ENCODE data around the gene RUNX3. TPM values are rescaled to one million over a fixed set of nuclear protein-coding genes. Genes with fewer than 3 reads are reported as not detected.

RUNX3 gene
- total RNA-seq, 1 experiment from 2014 or later: 22.6 TPM

- POLR2A ChIA-PET: no interaction called here
- H3K9me3 ChIP-seq (ENCODE audit: control insufficient read depth in 1 of 2, insufficient read depth in 1 of 2, low read depth in 1 of 2, low read length in 2 of 2): no peaks in the 10 kb centered on the region
- H3K4me2 ChIP-seq (ENCODE audit: low read length): no peak overlapping the region
- no peaks in the 10 kb centered on the region for H3K4me1 ChIP-seq (ENCODE audit: control insufficient read depth in 1 of 2, insufficient read depth in 2 of 2, low read length in 2 of 2)
- no peaks in the 10 kb centered on the region for H3K9me2 ChIP-seq (ENCODE audit: insufficient read depth)
- CTCF ChIA-PET: no interaction called here
- no peaks in the 10 kb centered on the region for H3K79me2 ChIP-seq (ENCODE audit: insufficient read depth, low read length)
- TF ChIP-seq MAX (IDR thresholded peaks at IDR 0.05) (no peak), ELF1 (IDR thresholded peaks at IDR 0.05; ENCODE audit: borderline replicate concordance, low read depth) (no peak), SP1 (IDR thresholded peaks at IDR 0.05; ENCODE audit: low read depth) (no peak), CEBPB (IDR thresholded peaks at IDR 0.05; ENCODE audit: low read depth) (no peak), ATF3 (IDR thresholded peaks at IDR 0.05) (no peak), CTCF (IDR thresholded peaks at IDR 0.05 in 2 of 3, conservative IDR thresholded peaks at IDR 0.05 in 1 of 3; ENCODE audit: borderline replicate concordance in 1 of 3, insufficient read depth in 1 of 3, low read depth in 2 of 3, low read length in 2 of 3) (no peak), SIN3A (IDR thresholded peaks at IDR 0.05; ENCODE audit: low read depth) (no peak), ZNF274 (IDR thresholded peaks at IDR 0.05; ENCODE audit: low read depth, low read length) (no peak), ZBTB33 (IDR thresholded peaks at IDR 0.05; ENCODE audit: extremely low read depth, insufficient replicate concordance, low read length) (no peak), EZH2phosphoT487 (IDR thresholded peaks at IDR 0.05; ENCODE audit: borderline replicate concordance) (no peak), SRF (IDR thresholded peaks at IDR 0.05; ENCODE audit: low read depth) (no peak), YY1 (IDR thresholded peaks at IDR 0.05; ENCODE audit: extremely low read depth, insufficient replicate concordance, low read depth, low read length) (no peak), JUND (IDR thresholded peaks at IDR 0.05) (no peak), RAD21 (IDR thresholded peaks at IDR 0.05; ENCODE audit: low read depth) (no peak)
- DNase-seq (ENCODE audit: low read depth, low spot score): no peak
- no peak overlapping the region for H3K4me3 ChIP-seq (replicated peaks in 1 of 2; ENCODE audit: low read depth in 1 of 2, low read length in 2 of 2)
- no peaks in the 10 kb centered on the region; a peak in 2 of 4 replicates for H3K36me3 ChIP-seq (ENCODE audit: control insufficient read depth in 1 of 2, insufficient read depth in 2 of 2, low read length in 2 of 2)
- no peak for ATAC-seq
- no TSS peak for BruUV-seq (replicated peaks)
- RAD21 ChIA-PET (ENCODE audit: low non-redundant PET in 1 of 2, low total read pairs in 2 of 2, uncharacterized antibody in 2 of 2, unreplicated experiment in 2 of 2): no interaction called here
- H3K27me3 ChIP-seq (ENCODE audit: insufficient read depth, low read length): no peaks in the 10 kb centered on the region
- H4K20me1 ChIP-seq (ENCODE audit: insufficient read depth): no peaks in the 10 kb centered on the region
- no peak overlapping the region for H3K9ac ChIP-seq (ENCODE audit: low read length)
- H2AFZ ChIP-seq (ENCODE audit: low read depth, low read length, poor library complexity, severe bottlenecking): no peak overlapping the region
- H3K27ac ChIP-seq (ENCODE audit: low read depth, low read length): no peak overlapping the region
- intact Hi-C loops (cut with micrococcal nuclease): no loop called here
Observed at GRCh38 chr1:24917327-24918074, 12.6 kb downstream of the RUNX3 start.
